GM12801 (cell line): ENCODE results near the gene ABTB2.

Source experiments
- TF ChIP-seq, protein P1 (sequence below): IDR thresholded peaks from one replicate; pipeline ENCODE4 v1.5.1; 2011; ENCODE audit warnings: control low read depth; ENCODE audit not compliant: insufficient read length; ENCODE audit errors: extremely low read depth

ABTB2 gene

DNA sequence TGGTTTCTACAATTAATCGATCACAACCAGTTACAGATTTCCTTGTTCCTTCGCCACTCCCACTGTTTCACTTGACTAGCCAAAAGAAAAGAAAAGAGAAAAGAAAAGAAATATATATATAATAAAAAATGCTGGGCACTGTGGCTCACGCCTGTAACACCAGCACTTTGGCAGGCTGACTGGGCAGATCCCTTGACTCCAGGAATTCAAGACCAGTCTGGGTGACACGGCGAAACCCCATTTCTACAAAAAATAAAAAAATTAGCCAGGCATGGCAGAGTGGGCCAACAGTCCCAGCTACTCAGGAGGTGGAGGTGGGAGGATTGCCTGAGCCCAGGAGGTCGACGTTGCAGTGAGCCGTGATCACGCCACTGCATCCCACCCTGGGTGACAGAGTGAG is 168.6 kb downstream of the ABTB2 start:
- TF ChIP-seq, protein P1, sequence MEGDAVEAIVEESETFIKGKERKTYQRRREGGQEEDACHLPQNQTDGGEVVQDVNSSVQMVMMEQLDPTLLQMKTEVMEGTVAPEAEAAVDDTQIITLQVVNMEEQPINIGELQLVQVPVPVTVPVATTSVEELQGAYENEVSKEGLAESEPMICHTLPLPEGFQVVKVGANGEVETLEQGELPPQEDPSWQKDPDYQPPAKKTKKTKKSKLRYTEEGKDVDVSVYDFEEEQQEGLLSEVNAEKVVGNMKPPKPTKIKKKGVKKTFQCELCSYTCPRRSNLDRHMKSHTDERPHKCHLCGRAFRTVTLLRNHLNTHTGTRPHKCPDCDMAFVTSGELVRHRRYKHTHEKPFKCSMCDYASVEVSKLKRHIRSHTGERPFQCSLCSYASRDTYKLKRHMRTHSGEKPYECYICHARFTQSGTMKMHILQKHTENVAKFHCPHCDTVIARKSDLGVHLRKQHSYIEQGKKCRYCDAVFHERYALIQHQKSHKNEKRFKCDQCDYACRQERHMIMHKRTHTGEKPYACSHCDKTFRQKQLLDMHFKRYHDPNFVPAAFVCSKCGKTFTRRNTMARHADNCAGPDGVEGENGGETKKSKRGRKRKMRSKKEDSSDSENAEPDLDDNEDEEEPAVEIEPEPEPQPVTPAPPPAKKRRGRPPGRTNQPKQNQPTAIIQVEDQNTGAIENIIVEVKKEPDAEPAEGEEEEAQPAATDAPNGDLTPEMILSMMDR = no peak

DNA sequence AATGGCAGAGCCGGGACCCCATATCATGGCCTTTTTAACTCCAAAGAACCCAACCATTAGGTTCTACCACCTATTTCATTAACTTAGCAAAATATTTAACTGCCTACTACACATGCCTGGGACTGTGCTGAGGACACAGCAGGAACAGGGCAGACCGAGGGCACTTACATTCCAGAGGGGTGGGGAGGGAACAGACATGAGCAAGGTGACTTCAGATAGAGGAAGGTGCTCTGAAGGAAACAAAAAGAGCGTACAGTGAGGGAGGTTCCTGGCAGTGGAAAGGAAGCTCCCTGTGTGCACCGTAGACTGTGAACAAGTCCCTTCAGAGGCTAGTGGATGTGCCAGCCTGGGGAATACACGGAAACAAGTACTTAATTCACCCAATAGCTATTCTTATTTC is 169.6 kb downstream of the ABTB2 start:
- TF ChIP-seq, protein P1 = no peak

DNA sequence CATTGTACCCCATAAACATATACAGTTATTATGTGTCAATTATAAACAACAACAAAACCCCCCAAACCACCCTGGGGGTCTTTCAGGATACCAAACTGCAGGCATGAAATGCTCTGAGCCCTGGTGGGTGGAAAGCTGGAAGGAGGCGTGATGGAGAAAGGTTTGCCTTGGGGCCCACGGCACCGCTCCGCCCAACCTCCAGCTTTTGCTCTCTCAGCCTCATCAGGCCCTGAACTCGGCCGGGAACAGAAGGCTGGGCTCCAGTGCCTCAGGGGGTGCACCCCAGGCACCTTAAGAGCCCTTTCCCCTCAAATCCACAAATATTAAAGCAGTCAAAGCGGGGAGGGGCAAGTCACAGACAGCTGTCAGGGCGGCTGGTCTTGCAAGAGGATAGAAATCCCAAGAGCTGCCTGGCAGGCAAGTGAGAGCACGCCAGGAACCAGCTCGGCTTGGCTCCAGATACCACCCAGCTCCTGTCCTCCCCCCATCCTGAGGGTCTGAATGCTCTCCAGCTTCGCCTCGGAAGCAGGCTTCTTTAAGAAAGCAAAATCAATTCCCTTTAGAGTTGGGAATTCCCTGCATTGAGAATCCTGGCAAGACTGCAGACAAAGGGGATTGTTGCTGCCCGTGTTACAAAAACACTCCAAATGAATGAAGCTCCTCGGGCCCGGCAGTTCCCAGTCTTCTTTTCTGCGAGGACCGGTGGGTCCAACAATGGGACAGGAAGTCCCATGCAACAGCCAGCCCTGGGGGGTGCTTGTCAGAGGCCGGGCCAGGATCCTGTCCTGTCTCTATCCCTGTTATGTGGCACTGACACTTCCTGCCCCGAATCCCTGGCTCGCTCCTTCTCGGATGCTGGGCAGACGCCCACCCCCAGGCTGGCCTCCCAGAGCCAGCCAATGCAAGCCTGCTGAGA is 171.6 kb downstream of the ABTB2 start:
- TF ChIP-seq, protein P1 = no peak

DNA sequence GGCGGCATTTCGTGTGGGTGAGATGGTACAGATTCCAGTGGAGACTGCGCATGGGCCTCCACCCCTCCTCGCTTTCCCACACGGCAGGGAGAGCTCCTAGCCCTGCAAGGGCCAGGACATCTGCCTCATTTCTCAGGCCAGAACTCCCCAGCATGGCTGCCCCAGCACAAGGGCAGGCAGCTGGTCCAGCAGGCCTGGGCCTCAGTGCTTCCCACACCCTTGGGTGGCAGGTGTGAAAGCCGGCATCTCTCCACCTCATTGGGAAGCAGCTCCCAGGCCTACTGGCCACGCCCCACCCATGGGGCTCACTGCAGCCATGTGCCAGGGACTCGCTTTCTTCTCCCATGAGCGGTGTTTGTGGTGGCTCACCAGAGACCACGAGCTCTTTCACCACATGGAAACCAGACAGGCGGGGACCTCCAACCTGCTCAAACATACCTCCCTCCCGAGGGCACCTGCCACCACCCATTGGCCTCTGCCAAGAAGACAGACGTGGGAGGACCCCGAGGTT is 173.2 kb downstream of the ABTB2 start:
- TF ChIP-seq, protein P1 = no peak

DNA sequence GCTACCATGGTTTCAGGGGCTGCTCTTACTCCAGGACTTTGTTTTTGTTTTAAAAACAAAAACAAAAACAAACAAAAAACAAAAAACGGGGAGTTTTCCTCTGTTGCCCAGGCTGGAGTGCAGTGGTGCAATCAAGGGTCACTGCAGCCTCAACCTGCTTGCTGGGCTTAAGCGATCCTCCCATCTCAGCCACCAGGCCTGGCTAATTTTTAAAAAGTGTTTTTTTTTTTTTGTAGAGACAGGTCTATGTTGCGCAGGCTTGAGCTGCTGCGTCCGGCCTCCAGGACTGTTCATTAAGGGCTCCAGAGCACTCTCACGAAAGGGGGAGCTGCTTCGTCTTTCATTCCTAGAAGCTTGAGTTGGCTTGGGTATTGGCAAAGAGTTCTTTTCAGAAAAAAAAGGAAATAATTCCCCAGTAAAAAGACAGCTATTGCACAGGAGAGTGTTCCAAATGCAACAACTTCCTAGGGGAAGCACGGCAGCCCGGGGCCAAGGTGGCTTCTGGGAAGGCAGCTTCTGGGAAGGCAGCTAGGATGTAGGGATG is 173.9 kb downstream of the ABTB2 start:
- TF ChIP-seq, protein P1 = no peak

DNA sequence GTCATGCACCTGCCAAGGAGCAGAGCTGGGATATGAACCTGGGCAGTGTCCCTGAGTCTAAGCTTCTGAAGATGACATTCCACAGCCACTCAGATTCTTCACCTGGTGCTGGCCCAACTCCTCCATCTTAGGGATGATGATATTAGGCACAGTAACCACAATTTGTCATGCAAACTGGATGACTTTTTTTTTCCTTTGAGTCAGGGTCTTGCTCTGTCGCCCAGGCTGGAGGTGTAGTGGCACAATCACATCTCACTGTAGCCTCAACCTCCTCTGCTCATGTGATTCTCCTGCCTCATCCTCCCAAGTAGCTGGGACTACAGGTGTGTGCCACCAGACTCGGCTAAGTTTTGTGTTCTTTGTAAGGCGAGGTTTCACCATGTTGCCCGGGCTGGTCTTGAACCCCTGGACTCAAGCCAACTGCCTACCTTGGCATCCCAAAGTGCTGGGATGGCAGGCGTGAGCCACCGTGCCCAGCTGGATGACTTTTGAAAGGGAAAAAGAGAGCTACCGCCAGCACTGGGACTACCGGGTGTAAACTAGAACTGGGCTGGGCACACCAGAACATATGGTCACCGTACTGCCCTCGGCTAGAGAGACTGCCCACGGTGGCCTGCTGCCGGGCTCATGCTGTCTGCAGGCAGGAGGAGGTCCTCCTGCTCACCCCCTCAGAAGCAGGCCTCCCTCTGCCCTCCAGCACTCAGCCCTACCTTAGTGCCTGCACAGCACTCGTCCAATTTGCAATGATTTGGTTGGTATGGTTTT is 174.7 kb downstream of the ABTB2 start:
- TF ChIP-seq, protein P1 = no peak

DNA sequence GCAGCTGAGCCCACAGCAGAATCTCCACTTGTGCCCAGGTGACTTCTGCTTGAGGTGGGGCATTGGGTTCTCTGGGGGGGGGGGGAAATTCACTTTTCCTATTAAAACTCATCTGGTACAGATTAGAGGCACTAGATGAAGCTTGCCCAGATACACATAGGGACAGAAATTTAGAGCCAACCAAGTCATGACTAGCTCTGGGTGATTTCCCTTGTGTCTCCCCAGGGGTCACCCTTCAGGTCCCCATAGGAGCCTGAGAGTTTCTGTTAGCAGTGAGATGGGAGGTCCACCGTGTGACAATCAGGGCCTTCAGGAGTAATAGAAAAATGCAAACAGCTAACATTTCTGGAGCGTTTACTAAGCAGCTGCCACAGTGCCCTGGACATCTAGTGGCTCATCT is 175.4 kb downstream of the ABTB2 start:
- TF ChIP-seq, protein P1 = no peak
